HG02610 (cell line): ENCODE measurements around the gene IPO13.

Source experiments
- ATAC-seq: cut with Tn5 transposase; IDR thresholded peaks from one replicate; pipeline ENCODE4 v1.9.1; 2021; ENCODE audit warnings: mild to moderate bottlenecking, moderate library complexity; ENCODE audit not compliant: unreplicated experiment

Gene IPO13

DNA sequence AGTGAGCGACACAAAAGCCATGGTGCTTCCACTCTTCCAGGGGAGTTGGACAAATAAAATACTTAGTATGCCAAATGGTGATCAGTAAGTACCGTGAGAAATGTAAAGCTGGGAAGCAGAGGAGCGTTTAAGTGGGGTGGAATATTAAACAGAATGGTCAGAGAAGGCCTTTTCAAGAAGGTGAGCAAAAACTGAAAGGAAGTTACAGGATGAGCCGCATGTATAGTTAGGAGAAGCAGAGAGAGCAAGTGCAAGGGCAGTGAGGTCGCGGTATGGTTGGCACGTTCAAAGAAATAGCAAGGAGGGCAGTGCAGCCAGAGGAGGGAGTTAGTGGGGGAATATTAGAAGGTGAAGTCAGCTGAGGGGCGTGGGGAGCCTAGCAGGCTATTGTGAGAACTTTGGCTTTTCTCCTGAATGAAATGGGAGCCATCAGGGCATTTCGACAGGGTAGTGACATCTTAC is 27.3 kb downstream of the IPO13 start:
- no peak for ATAC-seq

DNA sequence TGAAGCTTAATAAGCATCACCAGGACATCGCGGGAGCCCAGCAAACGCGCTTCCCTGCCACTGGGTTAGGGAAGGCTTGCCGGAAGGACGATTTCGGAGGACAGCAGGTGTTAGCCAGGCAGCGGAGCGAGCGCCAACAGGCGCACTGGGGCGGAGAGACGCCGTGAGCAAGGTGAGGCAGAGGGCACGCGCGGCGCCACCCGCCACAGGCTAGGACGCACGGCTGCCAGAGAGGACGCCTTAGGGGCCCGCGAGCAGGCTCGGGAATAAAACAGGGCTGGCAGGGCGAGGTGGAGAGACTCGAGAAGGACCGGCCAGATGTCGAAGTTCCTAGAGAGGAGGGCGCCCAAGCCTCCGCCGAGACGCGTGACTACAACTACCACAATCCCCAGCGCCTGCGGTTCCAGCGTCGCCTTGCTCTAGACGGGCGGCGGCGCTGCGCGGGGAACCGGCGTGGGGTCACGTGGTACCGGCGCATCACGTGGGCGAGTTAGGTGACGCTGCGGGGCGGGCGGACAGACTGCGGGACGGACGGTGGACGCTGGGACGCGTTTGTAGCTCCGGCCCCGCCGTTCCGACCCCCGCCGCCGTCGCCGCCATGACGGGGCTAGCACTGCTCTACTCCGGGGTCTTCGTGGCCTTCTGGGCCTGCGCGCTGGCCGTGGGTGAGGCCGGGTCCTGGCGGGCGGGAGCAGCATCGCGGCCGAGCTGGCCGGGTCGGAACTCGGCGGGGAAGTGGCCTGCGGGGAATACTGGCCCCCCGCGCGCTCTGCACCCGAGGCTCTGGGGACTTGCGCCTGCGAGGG is 27.9 kb downstream of the IPO13 start, which contains the start of gene ATP6V0B:
Gene ATP6V0B, plus strand, starts transcription at position 518 of the 806 bp plus-strand sequence. Its CDS starts 81 bp downstream, at position 599.
- ATAC-seq: peak; percentile 59

DNA sequence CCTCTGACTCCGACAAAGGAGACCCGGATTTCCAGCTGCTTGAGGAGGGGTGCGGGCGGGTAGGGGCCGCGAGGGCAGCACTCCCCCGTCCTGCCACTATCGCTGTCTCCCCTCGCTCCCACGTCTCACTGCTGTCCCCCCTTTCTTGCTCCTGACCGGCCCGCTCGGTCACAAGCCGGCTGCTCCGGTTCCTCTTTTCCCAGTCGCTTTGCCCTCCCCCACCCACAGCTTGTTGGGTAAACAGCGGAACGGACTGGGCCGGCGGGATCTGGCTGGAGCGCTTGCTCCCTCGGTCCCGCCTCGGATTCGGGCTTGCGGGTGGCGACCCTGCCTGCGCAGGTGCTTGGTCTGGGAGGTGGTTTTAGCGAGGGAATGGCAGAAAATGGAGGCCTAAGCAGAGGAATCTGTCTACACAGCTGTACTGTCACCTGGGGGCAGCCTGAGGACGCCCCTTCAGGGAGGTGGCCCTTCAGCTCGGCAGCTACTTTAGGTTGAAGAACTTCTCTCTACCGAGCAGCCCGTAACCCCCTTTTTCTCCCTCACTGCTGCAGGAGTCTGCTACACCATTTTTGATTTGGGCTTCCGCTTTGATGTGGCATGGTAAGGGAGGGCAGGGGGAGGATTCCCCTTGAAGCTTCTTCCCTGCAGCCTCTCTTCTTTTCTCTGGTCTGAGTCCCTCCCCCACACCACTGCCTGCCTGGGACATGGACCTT is 28.7 kb downstream of the IPO13 start:
- ATAC-seq: no peak

DNA sequence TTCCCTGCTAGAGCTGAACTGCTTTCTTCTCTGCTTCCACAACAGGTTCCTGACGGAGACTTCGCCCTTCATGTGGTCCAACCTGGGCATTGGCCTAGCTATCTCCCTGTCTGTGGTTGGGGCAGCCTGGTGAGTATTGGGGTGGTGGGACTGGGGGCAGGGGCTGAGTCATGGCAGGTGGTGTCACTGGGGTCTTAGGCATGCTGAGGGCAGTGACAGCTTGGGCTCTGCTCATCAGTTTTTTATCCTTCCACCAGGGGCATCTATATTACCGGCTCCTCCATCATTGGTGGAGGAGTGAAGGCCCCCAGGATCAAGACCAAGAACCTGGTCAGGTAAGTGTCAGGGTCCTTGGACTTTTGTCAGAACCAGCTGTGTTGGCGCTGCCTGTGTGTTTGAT is 29.3 kb downstream of the IPO13 start:
- ATAC-seq: no peak

DNA sequence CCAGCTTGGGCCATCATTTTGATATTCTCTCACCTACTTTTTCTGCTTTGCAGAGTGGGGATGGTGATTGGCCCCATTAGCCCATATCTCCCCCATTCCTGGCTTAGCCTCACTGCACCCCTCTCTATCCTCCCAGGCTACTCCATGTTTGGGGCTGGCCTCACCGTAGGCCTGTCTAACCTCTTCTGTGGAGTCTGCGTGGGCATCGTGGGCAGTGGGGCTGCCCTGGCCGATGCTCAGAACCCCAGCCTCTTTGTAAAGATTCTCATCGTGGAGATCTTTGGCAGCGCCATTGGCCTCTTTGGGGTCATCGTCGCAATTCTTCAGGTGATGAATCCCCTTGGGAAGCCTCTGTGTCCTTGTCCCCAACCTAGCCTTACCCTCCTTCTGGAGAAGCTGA is 30.1 kb downstream of the IPO13 start:
- no peak for ATAC-seq

DNA sequence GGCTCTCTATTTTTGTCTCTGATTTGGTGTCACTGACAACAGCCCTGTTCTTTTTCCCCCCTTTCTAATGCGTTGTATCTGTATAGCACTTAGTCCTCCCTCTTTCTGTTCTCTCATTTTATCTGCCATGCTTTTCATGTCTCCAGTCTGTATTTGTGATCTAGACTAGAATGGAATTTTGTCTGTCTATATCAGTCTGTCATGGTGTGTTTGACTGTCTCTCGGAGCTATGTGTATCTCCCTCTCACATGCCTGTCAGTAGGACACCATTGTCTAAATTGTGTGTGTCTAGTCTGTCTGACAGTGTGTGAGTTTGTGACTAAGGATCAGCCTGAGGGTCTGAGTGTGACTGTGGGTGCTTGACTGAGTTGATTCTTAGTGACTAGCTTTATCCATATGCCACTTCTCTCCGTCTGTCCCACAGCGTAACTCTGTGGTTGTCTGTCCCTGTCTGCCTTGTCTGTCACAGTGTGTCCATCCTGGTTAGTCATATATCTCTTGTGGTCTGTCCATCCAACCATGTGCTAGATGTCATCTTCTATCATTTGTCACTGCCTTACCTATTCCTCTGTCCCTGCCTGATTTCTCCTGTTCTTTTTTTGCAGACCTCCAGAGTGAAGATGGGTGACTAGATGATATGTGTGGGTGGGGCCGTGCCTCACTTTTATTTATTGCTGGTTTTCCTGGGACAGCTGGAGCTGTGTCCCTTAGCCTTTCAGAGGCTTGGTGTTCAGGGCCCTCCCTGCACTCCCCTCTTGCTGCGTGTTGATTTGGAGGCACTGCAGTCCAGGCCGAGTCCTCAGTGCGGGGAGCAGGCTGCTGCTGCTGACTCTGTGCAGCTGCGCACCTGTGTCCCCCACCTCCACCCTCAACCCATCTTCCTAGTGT is 30.9 kb downstream of the IPO13 start:
- ATAC-seq: no peak

DNA sequence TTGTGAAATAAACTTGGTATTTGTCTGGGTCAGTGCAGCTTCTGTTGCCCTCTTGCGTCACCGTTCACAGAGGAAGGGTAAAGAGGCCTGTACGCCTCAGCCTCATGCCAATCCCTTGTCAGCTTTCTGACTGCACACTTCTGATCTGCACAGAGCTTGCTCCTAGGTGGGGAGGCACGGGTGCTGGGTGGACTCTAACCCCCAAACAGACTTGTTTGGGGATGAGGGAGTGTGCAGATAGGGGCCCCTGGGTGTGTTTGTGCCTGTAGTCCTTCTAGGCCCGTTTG is 31.5 kb downstream of the IPO13 start:
- ATAC-seq: no peak

DNA sequence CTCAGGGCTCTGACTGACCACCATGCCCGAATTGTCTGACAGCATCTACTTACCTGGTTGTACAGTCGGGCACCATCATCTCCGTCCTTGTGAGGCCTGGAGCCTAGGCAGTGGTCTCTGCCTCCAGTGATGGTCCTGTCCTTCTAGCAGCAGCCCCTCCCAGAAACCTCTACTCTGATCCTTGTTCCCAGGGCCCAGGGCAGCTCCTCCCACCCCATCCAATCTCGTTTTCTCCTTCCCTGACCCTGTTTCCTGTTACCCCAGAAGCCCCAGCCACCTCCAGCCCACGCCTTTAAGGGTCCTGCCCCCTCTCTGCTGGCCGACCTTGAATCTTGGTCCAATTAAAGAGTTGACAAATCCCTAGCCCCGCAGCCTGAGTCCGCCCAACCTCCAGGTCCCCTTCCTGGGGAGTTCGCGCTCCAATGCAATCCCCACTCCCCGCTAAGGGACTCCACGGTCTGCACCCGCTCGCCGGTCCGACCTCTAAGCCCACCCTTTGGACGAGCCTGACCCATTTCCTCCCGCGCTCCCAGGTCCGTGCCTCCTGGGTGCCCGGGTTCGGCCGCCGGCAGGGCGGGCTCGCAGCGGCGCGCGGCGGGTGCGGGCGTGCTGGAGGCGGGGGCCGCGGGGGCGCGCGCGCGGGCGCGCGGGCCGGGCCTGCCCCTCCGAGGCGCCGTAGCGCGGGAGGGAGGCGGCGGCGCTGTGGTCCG is 32.0 kb downstream of the IPO13 start, which contains the start of gene B4GALT2:
Gene B4GALT2, plus strand, starts transcription at position 660 of the 710 bp plus-strand sequence. CDS start 1,951 bp downstream, outside the sequence.
- no peak for ATAC-seq

DNA sequence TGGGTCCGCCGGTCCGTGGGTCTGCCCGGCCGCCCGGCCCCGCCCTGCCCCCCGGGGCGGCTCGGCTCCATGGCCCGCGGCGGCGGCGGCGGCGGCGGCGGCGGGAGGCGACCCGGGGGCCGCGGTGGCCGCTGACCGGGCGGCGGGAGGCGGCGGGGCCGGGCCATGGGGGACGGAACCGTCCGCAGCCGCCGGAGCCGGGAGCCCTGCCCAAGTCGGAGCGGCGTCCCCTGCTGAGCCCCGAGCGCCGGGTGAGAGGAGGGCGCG is 32.4 kb downstream of the IPO13 start:
- ATAC-seq: no peak

DNA sequence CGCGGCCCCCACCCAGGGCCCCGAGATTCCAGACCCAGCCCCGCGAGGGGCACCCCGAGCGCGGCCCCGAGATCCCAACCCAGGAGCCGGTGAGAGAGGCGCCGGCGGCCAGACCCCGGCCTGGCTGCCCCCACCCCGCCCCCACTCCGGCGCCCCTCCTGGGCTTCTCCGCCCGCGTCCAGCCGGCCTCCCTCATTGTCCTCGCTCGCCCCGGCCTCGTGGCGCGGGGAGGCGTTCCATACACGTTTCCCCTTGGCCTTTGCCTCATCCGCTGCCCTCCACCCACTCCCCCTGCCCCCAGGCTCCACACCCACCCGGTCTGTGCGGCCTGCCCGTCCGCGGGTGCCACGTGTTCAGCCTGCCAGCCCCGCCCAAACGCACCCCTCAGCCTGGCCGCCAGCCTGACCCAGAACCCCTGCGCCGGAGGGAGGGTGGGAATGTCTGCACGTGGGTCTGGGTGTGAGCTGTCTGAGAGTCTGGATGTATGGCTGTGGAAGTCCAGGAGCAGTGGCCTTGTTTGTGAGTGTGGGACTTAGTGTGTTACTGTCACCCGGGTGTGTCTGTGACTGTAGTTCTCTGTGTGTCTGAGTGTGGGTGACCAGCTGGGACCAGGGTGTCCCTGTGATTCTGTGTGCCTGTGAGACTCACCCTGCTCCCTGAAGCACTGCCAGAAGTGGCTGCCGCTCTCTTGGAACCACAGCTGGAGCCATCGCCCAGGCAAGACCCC is 32.9 kb downstream of the IPO13 start:
- no peak for ATAC-seq

DNA sequence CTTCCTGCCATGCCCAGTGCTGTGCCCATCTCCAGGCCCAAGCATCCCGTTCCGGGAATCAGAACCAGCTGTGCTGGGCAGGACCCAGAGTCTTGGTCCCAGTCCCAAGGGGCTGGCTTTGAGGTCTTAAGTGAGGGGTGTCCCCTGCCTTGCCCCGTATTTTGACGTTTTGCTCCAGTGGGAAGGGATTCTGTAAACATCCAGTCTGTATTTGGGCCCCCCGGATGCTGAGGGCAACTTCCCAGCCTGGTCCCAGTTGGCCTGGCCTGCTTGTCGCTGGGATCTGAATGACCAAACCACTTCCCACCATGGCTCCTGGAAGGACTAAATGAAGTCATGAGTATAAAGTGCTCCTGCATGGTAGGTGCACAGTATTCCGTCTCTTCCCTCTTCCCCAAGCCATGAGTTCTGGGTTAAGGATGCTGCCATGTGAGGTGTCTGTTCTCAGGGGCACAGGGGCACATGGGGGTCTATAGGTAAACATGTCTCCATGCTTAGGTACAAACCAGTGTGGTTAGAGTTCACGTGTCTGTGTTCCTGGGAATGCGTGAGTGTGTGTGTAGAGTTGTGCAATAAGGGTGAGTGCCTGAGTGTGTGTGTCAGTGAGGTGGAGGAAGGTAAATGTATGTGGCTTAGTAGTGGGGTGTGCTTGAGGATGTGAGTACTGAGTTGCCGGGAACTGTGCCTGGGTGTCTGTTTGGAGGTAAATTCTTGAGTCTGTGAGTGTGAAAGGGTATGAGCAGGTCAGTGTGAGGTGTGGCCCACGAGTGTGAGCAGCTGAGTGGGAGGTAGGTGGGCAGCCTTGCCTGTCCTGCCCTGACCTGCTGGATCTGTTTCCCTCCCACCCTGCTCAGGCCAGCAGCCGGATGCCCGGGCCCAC is 33.7 kb downstream of the IPO13 start:
- no peak for ATAC-seq

DNA sequence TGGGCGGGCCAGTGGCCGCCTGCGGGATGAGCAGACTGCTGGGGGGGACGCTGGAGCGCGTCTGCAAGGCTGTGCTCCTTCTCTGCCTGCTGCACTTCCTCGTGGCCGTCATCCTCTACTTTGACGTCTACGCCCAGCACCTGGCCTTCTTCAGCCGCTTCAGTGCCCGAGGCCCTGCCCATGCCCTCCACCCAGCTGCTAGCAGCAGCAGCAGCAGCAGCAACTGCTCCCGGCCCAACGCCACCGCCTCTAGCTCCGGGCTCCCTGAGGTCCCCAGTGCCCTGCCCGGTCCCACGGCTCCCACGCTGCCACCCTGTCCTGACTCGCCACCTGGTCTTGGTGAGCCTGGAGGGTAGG is 34.4 kb downstream of the IPO13 start:
- ATAC-seq: no peak

DNA sequence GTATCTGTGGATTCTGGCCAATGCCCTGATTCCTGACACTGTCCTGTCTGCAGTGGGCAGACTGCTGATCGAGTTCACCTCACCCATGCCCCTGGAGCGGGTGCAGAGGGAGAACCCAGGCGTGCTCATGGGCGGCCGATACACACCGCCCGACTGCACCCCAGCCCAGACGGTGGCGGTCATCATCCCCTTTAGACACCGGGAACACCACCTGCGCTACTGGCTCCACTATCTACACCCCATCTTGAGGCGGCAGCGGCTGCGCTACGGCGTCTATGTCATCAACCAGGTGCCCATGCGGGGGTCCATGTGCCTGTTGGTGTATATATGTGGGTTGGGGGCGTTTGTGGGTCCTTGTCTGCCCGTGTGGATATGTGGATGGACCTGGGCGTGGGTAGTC is 34.9 kb downstream of the IPO13 start:
- no peak for ATAC-seq

DNA sequence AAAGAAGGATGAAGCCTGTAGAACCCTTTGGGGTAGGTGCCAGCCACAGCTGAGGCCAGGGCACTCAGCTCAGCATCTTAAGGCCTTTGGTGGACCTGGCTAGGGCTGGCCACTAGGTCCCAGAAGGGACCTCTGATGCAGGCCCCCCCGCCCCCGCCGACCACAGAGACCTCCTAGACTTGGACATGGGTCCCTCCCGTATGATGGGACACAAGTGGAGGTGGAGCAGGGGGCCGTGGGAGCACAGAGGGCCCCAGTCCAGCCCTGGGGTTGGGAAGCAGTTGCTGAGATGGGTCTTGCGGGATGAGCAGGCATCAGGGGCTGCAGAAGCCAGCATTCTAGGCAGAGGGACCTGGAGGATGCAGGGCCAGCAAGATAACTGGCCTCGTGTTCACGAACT is 35.5 kb downstream of the IPO13 start:
- ATAC-seq: no peak

DNA sequence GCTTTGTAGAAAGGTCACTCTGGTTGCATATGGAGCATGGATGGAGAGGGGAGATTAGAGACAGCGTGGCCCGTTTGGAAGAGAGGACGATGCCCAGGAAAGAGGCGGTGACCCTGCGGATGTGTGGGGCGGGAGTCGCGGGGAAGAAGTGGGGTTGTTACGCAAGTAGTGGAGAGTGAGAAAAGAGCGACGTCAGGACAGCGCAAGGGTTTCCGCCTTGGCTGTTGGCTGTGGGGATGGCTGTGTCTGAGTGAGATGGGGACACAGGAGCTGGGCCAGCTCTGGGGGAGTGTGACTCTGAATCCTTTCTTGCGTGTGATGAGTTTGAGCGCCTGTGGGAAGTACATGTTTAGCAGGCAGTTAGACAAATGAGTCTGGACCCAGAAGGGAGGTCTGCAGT is 36.1 kb downstream of the IPO13 start:
- ATAC-seq: no peak

DNA sequence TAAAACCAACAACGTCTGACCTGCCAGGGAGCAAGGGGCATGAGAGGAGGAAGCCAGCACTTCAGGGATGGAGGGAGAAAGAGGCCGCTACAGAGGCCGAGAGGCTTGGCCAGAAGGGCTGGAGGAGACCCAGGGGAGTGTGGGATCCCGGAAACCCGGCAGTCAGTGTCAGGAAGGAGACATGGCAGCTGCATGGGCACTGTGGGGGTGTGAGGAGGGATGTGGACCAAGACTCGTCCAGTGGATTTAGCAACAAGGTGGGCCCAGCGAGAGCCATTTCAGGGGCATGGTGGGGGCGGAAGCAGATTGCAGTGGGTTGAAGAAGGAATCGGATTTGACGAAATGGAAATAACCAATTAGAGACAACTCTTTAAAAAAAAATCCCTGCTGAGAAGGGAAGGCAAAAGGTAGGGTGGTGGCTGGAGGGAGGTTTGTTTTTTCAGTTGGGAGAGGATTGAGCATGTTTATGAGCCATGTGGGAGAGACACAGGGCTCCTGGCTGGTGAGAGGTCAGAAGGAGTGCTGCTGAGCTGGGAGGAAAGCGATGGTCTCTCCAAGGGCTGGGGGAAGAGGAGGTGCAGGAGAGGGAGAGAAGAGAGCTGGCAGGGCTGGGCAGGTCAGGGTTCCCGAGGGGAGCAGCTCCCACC is 36.6 kb downstream of the IPO13 start:
- ATAC-seq: no peak

DNA sequence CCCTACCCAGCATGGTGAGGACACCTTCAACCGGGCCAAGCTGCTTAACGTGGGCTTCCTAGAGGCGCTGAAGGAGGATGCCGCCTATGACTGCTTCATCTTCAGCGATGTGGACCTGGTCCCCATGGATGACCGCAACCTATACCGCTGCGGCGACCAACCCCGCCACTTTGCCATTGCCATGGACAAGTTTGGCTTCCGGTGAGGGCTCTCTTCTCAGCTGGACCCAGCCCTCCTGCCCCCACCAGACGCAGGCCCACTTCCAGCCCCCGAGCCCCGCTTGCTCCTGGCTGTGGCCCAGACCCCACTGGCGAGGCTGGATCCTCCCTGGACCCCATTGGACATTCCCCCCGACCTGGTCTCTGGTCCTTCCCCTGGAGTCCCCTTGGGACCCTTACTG is 38.1 kb downstream of the IPO13 start:
- no peak for ATAC-seq

DNA sequence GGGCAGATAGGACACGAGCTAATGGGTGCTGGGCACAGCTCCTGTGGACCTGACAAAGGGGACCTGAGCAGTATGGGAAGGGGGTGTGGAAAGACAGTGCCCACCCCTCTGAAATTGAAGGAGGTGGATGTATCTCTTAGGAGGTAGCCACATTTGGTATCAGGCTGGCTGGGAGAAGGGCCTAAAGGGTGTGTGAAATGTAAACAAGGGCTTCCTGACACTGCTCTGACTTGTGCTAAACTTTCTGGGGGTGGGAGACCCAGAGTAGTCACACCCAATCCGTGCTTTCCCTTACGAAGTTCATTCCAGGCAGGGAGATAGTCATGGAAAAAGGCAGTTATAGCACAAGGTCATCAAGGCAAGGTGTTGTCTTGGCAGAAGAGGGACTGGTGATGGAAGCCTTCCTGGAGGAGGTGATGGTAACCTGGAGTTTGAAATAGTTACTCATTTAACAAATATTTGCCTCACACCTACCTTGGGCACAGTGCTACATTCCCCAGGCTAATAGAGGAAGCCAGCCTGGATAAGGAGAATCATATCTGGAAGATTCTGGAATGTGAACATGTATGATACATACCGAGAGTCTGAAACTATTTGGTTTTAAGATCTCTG is 39.3 kb downstream of the IPO13 start:
- ATAC-seq: no peak

DNA sequence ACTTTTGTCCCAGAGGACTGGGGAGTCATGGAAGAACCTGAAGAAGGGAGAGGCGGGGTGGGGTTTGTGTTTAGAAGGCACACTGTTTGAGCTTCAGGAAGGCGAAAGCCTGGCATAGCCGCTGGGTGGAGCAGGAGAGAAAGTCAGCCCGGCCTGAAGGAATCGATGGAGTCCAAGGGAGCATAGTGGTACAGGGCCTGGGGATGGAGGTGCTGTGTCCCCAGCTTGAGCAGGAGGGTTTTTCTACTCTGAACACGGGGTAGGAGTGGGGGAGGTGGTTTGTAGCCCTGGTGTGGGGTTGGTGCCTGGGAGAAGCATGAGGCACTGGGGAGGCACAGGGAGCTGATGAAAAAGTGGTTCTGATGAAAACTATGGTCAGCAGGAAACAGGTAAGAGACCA is 40.0 kb downstream of the IPO13 start:
- ATAC-seq: no peak
